ENCODE data around the gene UBR2.
"Not testable (repeated sequence)": the region's sequence is repeated elsewhere in the genome, so short reads cannot be mapped to it uniquely, and the experiment has no call there.

The UBR2 gene

GRCh38 chr6:42729731-42730130, 165.9 kb downstream of the UBR2 start:
- DNase-seq: no peak

DNA sequence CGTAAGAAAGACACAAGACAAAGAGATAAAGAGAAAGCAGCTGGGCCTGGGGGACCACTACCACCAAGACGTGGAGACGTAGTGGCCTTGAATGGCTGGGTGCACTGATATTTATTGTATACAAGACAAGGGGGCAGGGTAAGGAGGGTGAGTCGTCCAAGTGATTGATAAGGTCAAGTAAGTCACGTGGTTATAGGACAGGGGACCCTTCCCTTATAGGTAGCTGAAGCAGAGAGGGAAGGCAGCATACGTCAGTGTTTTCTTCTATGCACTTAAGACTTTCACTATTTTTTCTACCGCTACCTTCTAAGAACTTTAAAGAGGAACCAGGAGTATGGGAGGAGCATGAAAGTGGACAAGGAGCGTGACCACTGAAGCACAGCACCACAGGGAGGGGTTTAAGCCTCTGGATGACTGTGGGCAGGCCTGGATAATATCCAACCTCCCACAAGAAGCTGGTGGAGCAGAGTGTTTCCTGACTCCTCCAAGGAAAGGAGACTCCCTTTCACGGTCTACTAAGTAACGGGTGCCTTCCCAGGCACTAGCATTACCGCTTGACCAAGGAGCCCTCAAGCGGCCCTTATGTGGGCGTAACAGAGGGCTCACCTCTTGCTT, 170.1 kb downstream of the UBR2 start:
- not testable (repeated sequence) for DNase-seq

GRCh38 chr6:42735976-42736375, 172.1 kb downstream of the UBR2 start:
- DNase-seq: no peak

- no peak for DNase-seq
Measured at GRCh38 chr6:42740725-42741124, 176.9 kb downstream of the UBR2 start.

DNA sequence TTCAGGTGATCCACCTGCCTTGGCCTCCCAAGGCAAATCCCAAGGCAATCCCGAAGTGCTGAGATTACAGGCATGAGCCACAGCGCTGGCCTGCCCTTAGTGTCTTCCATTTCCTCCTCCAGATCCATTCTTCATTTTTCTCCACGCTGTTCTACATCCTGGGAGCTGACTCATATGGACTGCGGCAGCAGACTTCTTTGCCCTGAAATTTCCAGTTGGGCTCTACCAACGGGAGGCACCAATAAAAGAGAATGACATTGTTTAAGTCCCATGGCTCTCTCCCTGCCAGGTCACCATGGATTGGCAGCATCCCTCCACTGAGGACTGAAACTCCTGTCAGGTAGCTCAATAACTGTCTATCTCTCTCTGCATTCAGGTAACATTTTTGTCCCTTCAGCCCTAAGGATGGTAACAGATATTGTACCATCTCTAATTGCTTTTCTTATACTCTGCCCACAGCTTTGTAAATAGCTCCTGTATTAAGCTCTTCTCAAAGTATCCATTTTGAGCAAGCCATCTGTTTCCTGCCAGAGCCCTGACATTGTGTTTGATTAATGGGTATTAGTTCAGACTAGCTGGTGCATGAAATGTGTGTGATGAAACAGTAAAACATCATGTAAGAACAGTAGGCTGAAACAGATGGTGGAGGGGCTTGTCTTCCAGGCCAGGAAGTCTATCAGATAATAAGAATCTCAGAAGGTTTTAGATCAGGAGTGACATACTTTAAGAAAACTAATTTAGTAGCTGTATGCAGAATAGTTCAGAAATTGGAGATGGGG, 178.5 kb downstream of the UBR2 start:
- DNase-seq: no peak

Measured in fibroblast of skin of scalp (primary cell).